ENCODE results near the gene KCTD16. TPM values are rescaled to one million over a fixed set of nuclear protein-coding genes. Genes with fewer than 3 reads are reported as not detected.

KCTD16 gene
- total RNA-seq, 2 donors from 2014 or later, result 3.4 to 4.3 TPM

- Histone ChIP-seq H3K27ac (no peak overlapping the region), H3K36me3 (replicated peaks in 1 of 2; ENCODE audit: insufficient read depth in 1 of 2, low read depth in 2 of 2) (no peaks in the 10 kb centered on the region), H3K9me3 (no peaks in the 10 kb centered on the region), H3K4me3 (no peak overlapping the region), H3K4me1 (no peaks in the 10 kb centered on the region), H3K27me3 (no peaks in the 10 kb centered on the region)
- TF ChIP-seq CTCF (IDR thresholded peaks at IDR 0.05), result no peak
- no peak for TF ChIP-seq POLR2A (IDR thresholded peaks at IDR 0.05)
- ATAC-seq (no peak), DNase-seq (no peak)
- intact Hi-C loops (cut with DNase I), result no loop called here
These were observed 311.2 kb downstream of the KCTD16 start for GRCh38 chr5:144481861-144482260.

- no peak for DNase-seq
- no peak for ATAC-seq
- H3K36me3 ChIP-seq (replicated peaks in 1 of 2; ENCODE audit: insufficient read depth in 1 of 2, low read depth in 2 of 2), result no peaks in the 10 kb centered on the region
- H3K27me3 ChIP-seq, result no peaks in the 10 kb centered on the region
- TF ChIP-seq POLR2A (IDR thresholded peaks at IDR 0.05) (no peak), CTCF (IDR thresholded peaks at IDR 0.05) (no peak)
- H3K4me3 ChIP-seq, result no peak overlapping the region
- 76 to 79% methylated on average over 9 of the region's 9 CpGs for WGBS, 2 donors
- no peak overlapping the region for H3K27ac ChIP-seq
- H3K9me3 ChIP-seq, result no peaks in the 10 kb centered on the region
- no peaks in the 10 kb centered on the region for H3K4me1 ChIP-seq
- intact Hi-C loops (cut with DNase I), result no loop called here
These were observed 313.6 kb downstream of the KCTD16 start for GRCh38 chr5:144484124-144484897.

- intact Hi-C loops (cut with DNase I), result no loop called here
- ATAC-seq (no peak), DNase-seq (no peak)
- Histone ChIP-seq H3K4me1 (no peaks in the 10 kb centered on the region), H3K27ac (no peak overlapping the region), H3K9me3 (no peaks in the 10 kb centered on the region), H3K36me3 (replicated peaks in 1 of 2; ENCODE audit: insufficient read depth in 1 of 2, low read depth in 2 of 2) (no peaks in the 10 kb centered on the region), H3K4me3 (no peak overlapping the region), H3K27me3 (no peaks in the 10 kb centered on the region)
- WGBS, 2 donors, result 96 to 97% methylated on average over 2 of the region's 2 CpGs
- no peak for TF ChIP-seq CTCF (IDR thresholded peaks at IDR 0.05)
- TF ChIP-seq POLR2A (IDR thresholded peaks at IDR 0.05), result no peak
These were observed 314.9 kb downstream of the KCTD16 start for GRCh38 chr5:144485540-144485939.

- Histone ChIP-seq H3K4me1 (no peaks in the 10 kb centered on the region), H3K4me3 (no peak overlapping the region), H3K9me3 (no peaks in the 10 kb centered on the region), H3K27ac (no peak overlapping the region), H3K27me3 (no peaks in the 10 kb centered on the region), H3K36me3 (replicated peaks in 1 of 2; ENCODE audit: insufficient read depth in 1 of 2, low read depth in 2 of 2) (no peaks in the 10 kb centered on the region)
- WGBS, 2 donors, result 68 to 79% methylated on average over 1 of the region's 1 CpG
- TF ChIP-seq CTCF (IDR thresholded peaks at IDR 0.05), result no peak
- TF ChIP-seq POLR2A (IDR thresholded peaks at IDR 0.05), result no peak
- DNase-seq, result no peak
- no peak for ATAC-seq
- intact Hi-C loops (cut with DNase I), result no loop called here
These were observed 316.5 kb downstream of the KCTD16 start for GRCh38 chr5:144487207-144487606.

GRCh38 chr5:144487761-144488160 is 317.1 kb downstream of the KCTD16 start:
- H3K27ac ChIP-seq, result no peak overlapping the region
- H3K27me3 ChIP-seq, result no peaks in the 10 kb centered on the region
- no peaks in the 10 kb centered on the region for H3K36me3 ChIP-seq (replicated peaks in 1 of 2; ENCODE audit: insufficient read depth in 1 of 2, low read depth in 2 of 2)
- no peak for ATAC-seq
- TF ChIP-seq POLR2A (IDR thresholded peaks at IDR 0.05) (no peak), CTCF (IDR thresholded peaks at IDR 0.05) (no peak)
- intact Hi-C loops (cut with DNase I), result no loop called here
- no peak overlapping the region for H3K4me3 ChIP-seq
- no peaks in the 10 kb centered on the region for H3K4me1 ChIP-seq
- DNase-seq, result no peak
- H3K9me3 ChIP-seq, result no peaks in the 10 kb centered on the region

Measured in body of pancreas (tissue), 4 donors.